22Rv1 (cell line): Measurements from ENCODE around the gene CENPP.

Experiments
- H3K27ac ChIP-seq: fragments of 450-650 bp; 2 replicates; pipeline ENCODE4 v1.5.1; 2017
- CTCF ChIP-seq: fragments of 450-650 bp; IDR thresholded peaks from 2 replicates; pipeline ENCODE4 v1.5.1; 2017; ENCODE audit warnings: mild to moderate bottlenecking
- ZFX ChIP-seq: fragments of 450-650 bp; IDR thresholded peaks from 2 replicates; pipeline ENCODE4 v1.6.1; 2017; ENCODE audit warnings: antibody characterized with exemption, borderline replicate concordance

The CENPP gene

DNA sequence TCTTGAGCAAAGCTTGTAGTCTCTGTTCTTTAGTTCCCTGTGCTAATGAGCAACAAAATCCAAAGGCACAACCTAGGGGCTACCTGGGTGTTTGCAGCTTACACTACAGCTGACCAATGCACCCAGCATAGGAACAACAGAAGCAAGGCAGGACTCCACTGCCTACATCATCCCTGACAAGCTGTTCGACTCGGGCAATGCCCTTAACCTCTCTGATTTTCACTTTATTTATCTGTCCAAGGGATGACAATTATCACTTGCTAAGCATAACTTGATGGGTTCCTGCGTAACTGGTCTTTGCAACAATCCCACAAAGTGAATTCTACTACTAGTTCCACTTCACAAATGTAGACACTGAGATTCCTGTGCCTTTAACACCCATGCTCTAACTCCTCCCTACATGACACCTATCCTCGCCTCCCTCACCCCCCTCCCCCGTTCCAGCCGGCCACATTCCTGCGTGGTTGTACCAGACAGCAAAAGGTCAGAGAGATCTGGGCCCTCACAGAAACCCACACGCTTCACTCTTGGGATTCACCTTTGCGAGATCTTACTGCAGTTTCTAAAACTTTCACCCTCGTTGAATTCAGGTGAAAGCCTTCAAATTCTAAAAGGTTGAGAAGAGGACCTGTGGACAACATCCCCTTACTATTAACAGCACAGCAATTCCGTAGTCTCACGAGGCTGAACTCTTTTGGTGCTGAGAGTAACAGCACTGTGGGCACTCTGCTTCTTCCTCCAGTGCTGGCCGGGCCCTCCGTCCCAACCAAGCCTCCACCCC, 343.2 kb downstream of the CENPP start:
- TF ChIP-seq ZFX (no peak), CTCF (no peak)
- peak overlapping the region; percentile 82 for H3K27ac ChIP-seq

DNA sequence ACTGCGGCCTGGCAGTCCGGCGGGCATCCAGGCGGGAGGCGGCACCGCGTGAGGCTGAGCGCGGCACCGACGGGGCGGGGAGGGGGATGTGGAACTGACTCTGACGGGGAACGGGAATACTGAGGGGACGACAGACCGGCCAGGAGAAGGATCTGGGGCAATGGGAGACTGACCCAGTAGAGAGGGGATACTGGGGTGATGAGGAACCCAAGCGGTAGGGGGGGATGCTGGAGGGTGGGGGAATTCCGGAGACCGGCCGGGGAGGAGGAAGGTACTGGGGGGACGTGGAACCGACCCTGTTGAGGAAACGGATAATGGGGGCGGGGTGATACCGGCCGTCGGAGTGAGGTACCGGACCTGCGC, 343.8 kb downstream of the CENPP start:
- peak overlapping the region; percentile 82 for H3K27ac ChIP-seq
- TF ChIP-seq CTCF (no peak), ZFX (no peak)
